MM.1S (cell line): ENCODE data around the gene CPEB2.
"Not testable (repeated sequence)": the region's sequence is repeated elsewhere in the genome, so short reads cannot be mapped to it uniquely, and the experiment has no call there.

Experiments
- DNase-seq: peaks from one replicate; pipeline ENCODE4 v3.0.0-alpha.2; 2015
- H2AFZ ChIP-seq: fragments of 300-600 bp; sonication (generic); 2 replicates; pipeline ENCODE4 v1.6.0; 2016; ENCODE audit warnings: antibody characterized with exemption, low read length
- H3F3A ChIP-seq: fragments of 300-600 bp; sonication (generic); 2 replicates; pipeline ENCODE4 v1.6.1; 2016; ENCODE audit warnings: mild to moderate bottlenecking, antibody characterized with exemption, low read length, moderate library complexity, mixed read lengths; ENCODE audit not compliant: insufficient read depth
- H3K27ac ChIP-seq: fragments of 300-600 bp; sonication (generic); 2 replicates; pipeline ENCODE4 v1.5.1; 2016; ENCODE audit warnings: mild to moderate bottlenecking, low read length
- H3K27me3 ChIP-seq: fragments of 300-600 bp; sonication (generic); replicated peaks from 2 replicates; pipeline ENCODE4 v1.6.0; 2016; ENCODE audit warnings: low read length; ENCODE audit not compliant: insufficient read depth
- H3K36me3 ChIP-seq: fragments of 300-600 bp; sonication (generic); replicated peaks from 2 replicates; pipeline ENCODE4 v1.6.1; 2016; ENCODE audit warnings: mild to moderate bottlenecking, low read length, mixed read lengths; ENCODE audit not compliant: insufficient read depth
- H3K4me1 ChIP-seq: fragments of 300-600 bp; sonication (generic); 2 replicates; pipeline ENCODE4 v1.6.1; 2016; ENCODE audit warnings: low read length, mixed read lengths
- H3K4me2 ChIP-seq: fragments of 300-600 bp; sonication (generic); 2 replicates; pipeline ENCODE4 v1.6.0; 2016; ENCODE audit warnings: low read depth, low read length
- H3K4me3 ChIP-seq: fragments of 300-600 bp; sonication (generic); 2 replicates; pipeline ENCODE4 v1.5.1; 2016; ENCODE audit warnings: low read length, mixed read lengths
- H3K79me2 ChIP-seq: fragments of 300-600 bp; sonication (generic); 2 replicates; pipeline ENCODE4 v1.6.1; 2016; ENCODE audit warnings: mixed run types, low read length, mixed read lengths
- H3K9ac ChIP-seq: fragments of 300-600 bp; sonication (generic); 2 replicates; pipeline ENCODE4 v1.6.1; 2016; ENCODE audit warnings: low read length, mixed read lengths
- H3K9me2 ChIP-seq: fragments of 300-600 bp; sonication (generic); replicated peaks from 2 replicates; pipeline ENCODE4 v1.6.1; 2016; ENCODE audit warnings: mild to moderate bottlenecking, low read length, mixed read lengths; ENCODE audit not compliant: insufficient read depth
- H3K9me3 ChIP-seq: fragments of 300-600 bp; sonication (generic); replicated peaks from 2 replicates; pipeline ENCODE4 v1.6.1; 2016; ENCODE audit warnings: mild to moderate bottlenecking, low read length, mixed read lengths; ENCODE audit not compliant: insufficient read depth
- H4K20me1 ChIP-seq: fragments of 300-600 bp; sonication (generic); 2 replicates; pipeline ENCODE4 v1.6.1; 2016; ENCODE audit warnings: mild to moderate bottlenecking, low read length, moderate library complexity, mixed read lengths; ENCODE audit not compliant: insufficient read depth
- CTCF ChIP-seq: fragments of 300-600 bp; sonication (generic); IDR thresholded peaks from 2 replicates; pipeline ENCODE4 v1.5.1; 2016; ENCODE audit warnings: antibody characterized with exemption, low read length, mixed read lengths
- EZH2 ChIP-seq: fragments of 300-600 bp; sonication (generic); optimal IDR thresholded peaks from 2 replicates; pipeline ENCODE3; 2017; ENCODE audit warnings: low read depth, mild to moderate bottlenecking, antibody characterized with exemption, low read length, mixed read lengths
- EZH2phosphoT487 ChIP-seq: fragments of 300-600 bp; sonication (generic); IDR thresholded peaks from 2 replicates; pipeline ENCODE4 v1.6.1; 2018; ENCODE audit warnings: antibody characterized with exemption, low read length

CPEB2 gene

GRCh38 chr4:15077969-15078368, 75.7 kb downstream of the CPEB2 start:
- Histone ChIP-seq H3K79me2 (no peaks in the 10 kb centered on the region), H2AFZ (no peak overlapping the region), H3K9me3 (no peaks in the 10 kb centered on the region), H3F3A (no peaks in the 10 kb centered on the region), H3K27me3 (no peaks in the 10 kb centered on the region), H3K4me2 (no peak overlapping the region), H3K4me1 (no peaks in the 10 kb centered on the region), H4K20me1 (no peaks in the 10 kb centered on the region), H3K9me2 (no peaks in the 10 kb centered on the region), H3K4me3 (no peak overlapping the region), H3K27ac (no peak overlapping the region), H3K36me3 (no peaks in the 10 kb centered on the region), H3K9ac (no peak overlapping the region)
- no peak for DNase-seq
- TF ChIP-seq EZH2 (no peak), EZH2phosphoT487 (no peak), CTCF (no peak)

DNA sequence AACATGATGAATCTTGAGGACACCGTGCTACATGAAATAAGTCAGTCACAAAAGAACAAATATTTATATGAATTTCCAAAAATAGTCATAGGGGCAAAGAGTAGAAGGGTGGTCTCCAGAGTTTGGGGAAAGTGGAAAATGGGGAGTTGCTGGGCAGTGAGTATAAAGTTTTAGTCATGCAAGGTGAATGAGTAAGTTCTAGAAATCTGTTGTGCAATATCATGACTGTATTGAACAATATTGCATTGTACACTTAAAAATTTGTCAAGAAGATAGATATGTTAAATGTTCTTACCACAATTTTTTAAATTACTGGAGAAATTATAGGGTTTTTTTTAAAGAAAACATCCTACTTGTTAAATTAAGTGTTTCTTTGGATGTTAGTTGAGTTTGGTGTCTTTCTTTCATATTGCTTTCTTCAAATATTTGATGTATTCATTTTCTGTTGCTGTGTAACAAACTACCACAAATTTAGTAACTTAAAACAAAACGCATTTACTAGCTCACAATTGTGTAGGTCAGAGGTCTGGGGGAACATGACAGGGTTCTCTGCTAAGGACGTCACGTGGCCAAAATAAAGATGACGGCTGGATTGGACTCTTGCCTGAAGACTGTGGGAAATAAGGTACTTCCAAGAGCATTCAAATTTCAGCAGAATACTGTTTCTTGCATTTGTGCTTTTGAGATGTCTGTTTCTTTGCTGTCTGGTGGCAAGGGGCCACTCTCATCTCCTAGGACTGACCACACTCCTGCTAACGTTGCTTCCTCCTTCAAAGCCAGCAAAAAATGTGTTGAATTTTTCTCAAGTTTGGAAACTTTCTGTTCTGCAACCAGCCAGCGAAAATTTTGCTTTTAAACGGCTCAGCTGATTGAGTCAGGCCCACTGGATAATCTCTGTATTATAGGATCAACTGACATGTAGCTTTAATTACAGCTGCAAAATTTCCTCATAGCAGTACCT, 76.7 kb downstream of the CPEB2 start:
- H3K9me2 ChIP-seq, result no peaks in the 10 kb centered on the region
- H3K4me3 ChIP-seq, result no peak overlapping the region
- TF ChIP-seq CTCF (no peak), EZH2phosphoT487 (no peak), EZH2 (no peak)
- H3K27ac ChIP-seq, result no peak overlapping the region
- no peaks in the 10 kb centered on the region for H3K79me2 ChIP-seq
- H3K4me1 ChIP-seq, result no peaks in the 10 kb centered on the region
- no peaks in the 10 kb centered on the region for H3F3A ChIP-seq
- H4K20me1 ChIP-seq, result no peaks in the 10 kb centered on the region
- DNase-seq, result no peak
- H3K27me3 ChIP-seq, result no peaks in the 10 kb centered on the region
- H2AFZ ChIP-seq, result no peak overlapping the region
- no peak overlapping the region for H3K9ac ChIP-seq
- no peaks in the 10 kb centered on the region for H3K9me3 ChIP-seq
- no peaks in the 10 kb centered on the region for H3K36me3 ChIP-seq
- no peak overlapping the region for H3K4me2 ChIP-seq

DNA sequence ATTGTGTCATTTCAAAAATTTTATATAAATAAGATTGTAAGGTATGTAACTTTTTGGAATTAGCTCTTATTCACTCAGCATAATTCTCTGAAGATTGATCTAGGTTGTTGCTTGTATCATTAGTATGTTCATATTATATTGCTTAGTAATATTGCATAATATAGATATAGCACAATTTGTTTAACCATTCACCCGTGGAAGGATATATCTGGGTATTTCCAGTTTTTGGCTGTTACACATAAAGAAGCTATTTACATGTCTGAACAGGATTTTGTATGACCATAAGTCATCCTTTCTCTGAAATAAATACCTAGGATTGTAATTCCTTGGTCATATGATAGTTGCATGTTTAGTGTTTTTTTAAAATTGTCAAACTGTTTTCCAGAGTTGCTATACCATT, 82.5 kb downstream of the CPEB2 start:
- Histone ChIP-seq H3F3A (no peaks in the 10 kb centered on the region), H3K79me2 (no peaks in the 10 kb centered on the region), H3K36me3 (no peaks in the 10 kb centered on the region), H3K4me3 (no peak overlapping the region), H3K9me3 (no peaks in the 10 kb centered on the region), H3K4me1 (no peaks in the 10 kb centered on the region), H2AFZ (no peak overlapping the region), H3K9me2 (no peaks in the 10 kb centered on the region), H3K27me3 (no peaks in the 10 kb centered on the region), H3K9ac (no peak overlapping the region), H3K4me2 (no peak overlapping the region), H3K27ac (no peak overlapping the region), H4K20me1 (no peaks in the 10 kb centered on the region)
- no peak for DNase-seq
- TF ChIP-seq EZH2phosphoT487 (no peak), CTCF (no peak), EZH2 (no peak)

DNA sequence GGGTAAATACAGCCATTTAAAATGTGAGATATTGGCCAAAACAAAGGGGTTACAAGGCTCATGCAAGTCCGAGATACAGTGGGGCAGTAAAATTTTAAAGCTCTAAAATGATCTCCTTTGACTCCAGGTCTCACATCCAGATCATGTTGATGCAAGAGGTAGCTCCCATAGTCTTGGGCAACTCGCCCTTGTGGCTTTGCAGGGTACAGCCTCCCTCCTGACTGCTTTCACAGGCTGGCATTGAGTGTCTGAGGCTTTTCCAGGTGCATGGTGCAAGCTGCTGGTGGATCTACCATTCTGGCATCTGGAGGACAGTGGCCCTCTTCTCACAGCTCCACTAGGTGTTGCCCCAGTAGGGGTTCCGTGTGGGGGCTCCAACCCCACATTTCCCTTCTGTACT, 83.5 kb downstream of the CPEB2 start:
- H3K4me1 ChIP-seq, H3K9me3 ChIP-seq, H4K20me1 ChIP-seq, H3F3A ChIP-seq, H3K4me3 ChIP-seq, H3K36me3 ChIP-seq, H3K9ac ChIP-seq, H2AFZ ChIP-seq, DNase-seq, H3K27me3 ChIP-seq, H3K79me2 ChIP-seq, H3K27ac ChIP-seq, H3K4me2 ChIP-seq, H3K9me2 ChIP-seq: not testable (repeated sequence)

DNA sequence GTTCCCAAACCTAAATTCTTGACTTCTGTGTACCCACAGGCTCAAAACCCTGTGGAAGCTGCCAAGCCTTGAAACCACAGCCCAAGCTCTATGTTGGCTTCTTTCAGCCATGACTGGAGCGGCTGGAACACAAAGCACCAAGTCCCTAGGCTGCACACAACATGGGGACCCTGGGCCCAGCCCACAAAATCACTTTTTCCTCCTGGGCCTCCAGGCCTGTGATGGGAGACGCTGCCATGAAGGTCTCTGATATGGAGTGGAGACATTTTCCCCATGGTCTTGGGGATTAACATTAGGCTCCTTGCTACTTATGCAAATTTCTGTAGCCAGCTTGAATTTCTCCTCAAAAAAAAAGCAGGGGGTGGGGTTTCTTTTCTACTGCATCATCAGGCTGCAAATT, 84.0 kb downstream of the CPEB2 start:
- DNase-seq, H3K9me2 ChIP-seq, H3K27me3 ChIP-seq, H3K4me1 ChIP-seq, H3K27ac ChIP-seq, H4K20me1 ChIP-seq, H2AFZ ChIP-seq, H3F3A ChIP-seq, H3K4me3 ChIP-seq, H3K9me3 ChIP-seq, H3K79me2 ChIP-seq, H3K9ac ChIP-seq, H3K36me3 ChIP-seq, H3K4me2 ChIP-seq: not testable (repeated sequence)
